ENCODE data around the gene CCDC149.

Gene CCDC149

DNA sequence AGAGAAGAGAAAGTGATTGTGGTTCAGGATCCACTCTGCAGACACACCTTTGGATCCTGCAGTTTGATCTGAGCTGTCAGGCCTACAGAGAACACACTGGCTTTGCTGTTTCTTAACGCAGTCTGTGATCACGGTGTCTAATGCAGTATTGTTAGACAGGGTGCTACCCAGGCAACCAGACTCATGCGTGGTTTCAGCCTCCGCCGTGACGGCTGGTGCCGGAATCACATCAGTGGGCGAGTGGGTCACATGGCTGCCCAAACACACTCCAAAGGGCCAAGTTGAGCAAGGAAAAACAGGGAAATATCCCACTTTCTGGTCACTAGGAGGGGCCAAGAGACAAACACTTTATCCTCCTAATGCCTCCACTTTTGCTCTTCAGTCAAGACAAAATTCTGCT, 27.5 kb downstream of the CCDC149 start:
- H3K36me3 ChIP-seq: peaks cover 4% of the 10 kb centered on the region; the same call in 1 of the 2 replicates
- H3K4me2 ChIP-seq: no peak overlapping the region
- H3K9ac ChIP-seq: no peak overlapping the region
- no peaks in the 10 kb centered on the region for H4K20me1 ChIP-seq
- no peak overlapping the region for H3K27ac ChIP-seq
- no peaks in the 10 kb centered on the region for H3K9me3 ChIP-seq
- TF ChIP-seq Cebpa-rat (IDR thresholded peaks at IDR 0.05): no peak
- no peaks in the 10 kb centered on the region for H3K27me3 ChIP-seq
- H3K4me3 ChIP-seq: no peak overlapping the region
- H3K4me1 ChIP-seq: no peaks in the 10 kb centered on the region

DNA sequence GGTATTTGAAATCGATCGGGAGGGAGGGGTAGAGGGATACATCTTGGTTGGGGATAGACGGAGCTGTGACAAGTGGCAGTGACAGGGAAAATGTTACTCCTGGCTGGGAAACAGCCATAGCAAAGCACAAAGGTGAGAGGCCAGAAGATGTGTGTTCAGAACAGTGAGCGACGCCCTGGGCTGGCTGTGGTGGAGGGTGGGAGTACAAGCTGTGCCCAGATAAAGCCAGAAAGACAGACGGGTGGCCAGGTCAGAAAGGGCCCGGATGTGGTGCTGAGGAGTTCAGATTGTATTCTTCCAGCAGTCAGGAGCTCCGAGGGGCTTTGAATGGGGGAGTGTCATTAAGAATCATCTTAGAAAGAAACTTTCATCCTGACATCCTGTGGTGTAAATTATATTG, 27.9 kb downstream of the CCDC149 start:
- H3K27ac ChIP-seq: no peak overlapping the region
- H3K36me3 ChIP-seq: peaks cover 4% of the 10 kb centered on the region; the same call in 1 of the 2 replicates
- no peak overlapping the region for H3K9ac ChIP-seq
- H3K4me2 ChIP-seq: no peak overlapping the region
- no peaks in the 10 kb centered on the region for H4K20me1 ChIP-seq
- H3K4me1 ChIP-seq: no peaks in the 10 kb centered on the region
- H3K4me3 ChIP-seq: no peak overlapping the region
- H3K27me3 ChIP-seq: no peaks in the 10 kb centered on the region
- no peaks in the 10 kb centered on the region for H3K9me3 ChIP-seq
- no peak for TF ChIP-seq Cebpa-rat (IDR thresholded peaks at IDR 0.05)

DNA sequence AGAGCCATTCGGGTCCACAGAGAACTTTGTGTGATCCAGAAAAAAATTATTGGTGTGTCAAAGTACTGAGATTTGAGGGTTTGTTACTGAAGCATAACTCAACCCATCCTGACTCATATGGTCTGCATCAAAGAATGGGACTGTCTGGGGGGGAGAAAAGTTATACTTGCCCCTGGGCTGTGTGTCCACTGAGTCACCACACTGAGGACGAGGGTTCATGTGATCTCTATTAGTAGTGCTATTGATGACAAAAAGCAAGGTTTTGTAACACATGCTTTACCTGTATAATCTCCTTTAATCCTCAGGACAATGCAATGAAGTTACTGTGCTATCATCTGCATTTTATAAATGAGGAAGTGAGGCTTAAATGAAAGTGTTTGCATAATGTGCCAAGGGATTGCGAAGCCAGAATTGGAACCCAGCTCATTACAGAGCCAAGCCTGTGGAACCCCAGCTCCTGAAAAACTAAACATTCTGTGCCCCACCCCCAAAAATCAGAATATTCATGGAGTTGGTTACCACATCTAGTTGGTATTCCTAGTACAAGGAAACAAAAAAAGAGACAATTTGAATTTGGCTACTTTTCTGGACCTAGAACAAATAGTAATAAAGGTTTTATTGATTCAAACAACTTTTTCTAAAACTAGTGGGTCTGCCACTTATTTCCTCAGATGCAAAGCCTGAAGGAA, 31.2 kb downstream of the CCDC149 start:
- H3K9me3 ChIP-seq: no peaks in the 10 kb centered on the region
- no peaks in the 10 kb centered on the region for H3K4me1 ChIP-seq
- TF ChIP-seq Cebpa-rat (IDR thresholded peaks at IDR 0.05): no peak
- no peak overlapping the region for H3K27ac ChIP-seq
- no peaks in the 10 kb centered on the region for H4K20me1 ChIP-seq
- H3K4me2 ChIP-seq: no peak overlapping the region
- no peaks in the 10 kb centered on the region; the same call in 1 of the 2 replicates for H3K36me3 ChIP-seq
- no peak overlapping the region for H3K9ac ChIP-seq
- no peak overlapping the region for H3K4me3 ChIP-seq
- no peaks in the 10 kb centered on the region for H3K27me3 ChIP-seq

DNA sequence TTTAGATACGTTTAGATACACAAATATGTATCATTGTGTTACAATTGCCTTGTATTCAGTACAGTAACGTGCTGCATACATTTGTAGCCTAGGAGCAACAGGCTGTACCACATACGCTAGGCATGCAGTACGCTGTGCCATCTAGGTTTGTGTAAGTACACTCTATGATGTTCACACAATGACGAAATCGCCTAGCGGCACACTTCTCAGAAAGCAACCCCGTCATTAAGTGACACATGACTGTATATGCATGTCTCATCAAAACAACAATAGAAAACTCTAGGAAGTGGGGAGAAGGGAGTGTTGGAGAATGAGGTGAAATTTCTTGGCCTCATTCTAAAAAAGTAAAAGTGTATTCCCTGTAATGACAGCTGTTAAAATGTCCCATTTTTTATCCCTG, 32.7 kb downstream of the CCDC149 start:
- Histone ChIP-seq H3K4me1 (no peaks in the 10 kb centered on the region), H3K9me3 (no peaks in the 10 kb centered on the region), H4K20me1 (no peaks in the 10 kb centered on the region), H3K4me2 (no peak overlapping the region), H3K27me3 (no peaks in the 10 kb centered on the region), H3K27ac (no peak overlapping the region), H3K36me3 (no peaks in the 10 kb centered on the region; the same call in 1 of the 2 replicates), H3K4me3 (no peak overlapping the region), H3K9ac (no peak overlapping the region)
- no peak for TF ChIP-seq Cebpa-rat (IDR thresholded peaks at IDR 0.05)

DNA sequence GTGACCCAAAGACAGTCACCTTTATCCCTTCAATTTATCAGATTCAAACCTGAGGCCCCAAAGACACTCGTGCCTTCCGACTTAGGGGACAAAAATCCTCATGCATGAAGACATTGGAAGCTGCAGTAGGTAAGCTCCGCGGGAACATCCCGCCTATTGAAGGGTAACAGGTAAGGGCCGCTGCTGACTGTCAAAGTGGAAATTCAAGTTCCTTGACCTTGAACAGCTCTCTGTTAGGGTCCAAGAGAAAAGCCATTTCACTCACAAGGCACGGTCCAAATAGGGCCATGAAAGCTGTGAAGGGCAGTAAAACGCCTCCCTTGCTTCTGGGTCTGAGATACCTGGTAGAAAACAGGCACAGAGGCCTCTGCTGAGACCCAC, 34.2 kb downstream of the CCDC149 start:
- no peak overlapping the region for H3K9ac ChIP-seq
- no peaks in the 10 kb centered on the region for H3K9me3 ChIP-seq
- no peak overlapping the region for H3K4me3 ChIP-seq
- no peaks in the 10 kb centered on the region for H3K36me3 ChIP-seq
- H3K27me3 ChIP-seq: no peaks in the 10 kb centered on the region
- TF ChIP-seq Cebpa-rat (IDR thresholded peaks at IDR 0.05): no peak
- no peaks in the 10 kb centered on the region for H3K4me1 ChIP-seq
- H4K20me1 ChIP-seq: no peaks in the 10 kb centered on the region
- no peak overlapping the region for H3K4me2 ChIP-seq
- no peak overlapping the region for H3K27ac ChIP-seq

DNA sequence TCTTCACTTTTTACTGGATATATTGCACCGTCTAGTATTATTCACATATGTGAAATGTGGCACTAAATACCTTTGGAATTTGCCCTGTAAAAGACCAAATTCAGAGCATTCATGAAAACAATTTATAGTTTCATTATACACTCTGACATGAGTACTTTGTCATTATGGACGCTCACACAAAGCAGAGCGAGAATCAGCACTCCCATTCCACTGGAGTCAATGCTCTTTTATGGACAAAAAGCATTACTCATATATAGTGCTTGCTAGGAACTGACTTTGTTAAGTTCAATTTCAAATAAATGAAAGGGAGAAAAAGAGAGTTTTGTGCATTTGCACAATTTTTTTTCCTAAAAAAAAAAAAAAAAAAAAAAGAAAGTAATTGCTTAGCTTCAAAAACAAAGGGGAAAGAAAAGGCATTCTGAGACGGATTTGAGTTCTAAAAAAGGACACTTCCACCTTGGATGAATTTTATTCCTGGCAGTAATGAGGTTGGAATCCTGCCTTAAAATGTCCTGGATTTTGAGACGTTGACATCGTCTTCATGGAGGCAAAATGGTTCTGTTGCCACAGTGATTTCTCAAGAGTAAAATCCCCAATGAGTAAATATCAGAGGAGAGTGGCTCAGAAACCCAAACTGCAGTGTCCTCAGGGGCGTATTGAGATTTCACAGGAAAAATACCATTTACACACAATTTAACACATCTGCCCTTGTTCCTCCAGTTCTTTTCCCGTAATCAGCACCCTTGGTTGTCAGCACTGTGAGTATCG, 34.8 kb downstream of the CCDC149 start:
- TF ChIP-seq Cebpa-rat (IDR thresholded peaks at IDR 0.05): no peak
- Histone ChIP-seq H3K36me3 (peaks cover 4% of the 10 kb centered on the region), H3K4me2 (no peak overlapping the region), H3K9me3 (no peaks in the 10 kb centered on the region), H4K20me1 (no peaks in the 10 kb centered on the region), H3K9ac (no peak overlapping the region), H3K27ac (no peak overlapping the region), H3K4me1 (no peaks in the 10 kb centered on the region), H3K4me3 (no peak overlapping the region), H3K27me3 (no peaks in the 10 kb centered on the region)

DNA sequence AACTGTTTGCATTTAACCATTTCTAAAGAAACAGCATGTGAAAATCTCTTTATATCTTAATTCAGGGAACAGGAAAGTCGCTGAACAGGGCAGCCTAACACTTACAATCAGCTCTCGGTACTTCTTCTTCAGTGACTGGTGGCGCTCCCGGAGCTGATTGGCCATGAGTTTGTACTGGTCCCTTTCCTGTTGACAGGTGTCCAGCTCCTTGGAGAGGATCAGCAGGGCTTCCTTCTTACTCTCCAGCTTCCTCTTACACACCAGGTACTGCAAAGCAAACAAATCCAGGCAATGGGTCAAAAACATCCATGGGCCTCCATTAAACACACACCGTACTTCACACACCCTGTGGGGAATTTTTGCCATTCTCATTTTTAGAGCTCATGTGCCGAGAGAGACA, 36.4 kb downstream of the CCDC149 start:
- Histone ChIP-seq H3K9ac (no peak overlapping the region), H3K4me2 (no peak overlapping the region), H3K36me3 (peaks cover 15% of the 10 kb centered on the region), H4K20me1 (no peaks in the 10 kb centered on the region), H3K4me1 (peaks cover 3% of the 10 kb centered on the region), H3K27ac (no peak overlapping the region), H3K9me3 (no peaks in the 10 kb centered on the region), H3K27me3 (no peaks in the 10 kb centered on the region), H3K4me3 (no peak overlapping the region)
- TF ChIP-seq Cebpa-rat (IDR thresholded peaks at IDR 0.05): no peak

DNA sequence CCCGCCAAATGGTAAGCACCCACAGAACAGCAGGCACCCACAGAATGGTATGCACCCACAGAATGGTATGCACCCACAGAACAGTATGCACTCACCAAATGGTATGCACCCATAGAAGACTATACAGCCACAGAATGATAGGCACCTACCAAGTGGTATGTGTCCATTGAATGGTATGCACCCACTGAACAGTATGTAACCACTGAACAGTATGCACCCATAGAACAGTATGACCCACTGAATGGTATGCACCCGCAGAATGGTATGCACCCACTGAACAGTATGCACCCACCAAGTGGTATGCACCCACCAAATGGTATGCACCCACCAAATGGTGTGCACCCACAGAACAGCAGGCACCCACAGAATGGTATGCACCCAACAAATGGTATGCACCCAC, 40.1 kb downstream of the CCDC149 start:
- peaks cover 21% of the 10 kb centered on the region for H3K36me3 ChIP-seq
- no peak for TF ChIP-seq Cebpa-rat (IDR thresholded peaks at IDR 0.05)
- no peaks in the 10 kb centered on the region for H3K9me3 ChIP-seq
- no peak overlapping the region for H3K27ac ChIP-seq
- peaks cover 40% of the 10 kb centered on the region for H3K4me1 ChIP-seq
- no peak overlapping the region for H3K9ac ChIP-seq
- H3K4me3 ChIP-seq: no peak overlapping the region
- H3K27me3 ChIP-seq: no peaks in the 10 kb centered on the region
- no peaks in the 10 kb centered on the region for H4K20me1 ChIP-seq
- no peak overlapping the region for H3K4me2 ChIP-seq

DNA sequence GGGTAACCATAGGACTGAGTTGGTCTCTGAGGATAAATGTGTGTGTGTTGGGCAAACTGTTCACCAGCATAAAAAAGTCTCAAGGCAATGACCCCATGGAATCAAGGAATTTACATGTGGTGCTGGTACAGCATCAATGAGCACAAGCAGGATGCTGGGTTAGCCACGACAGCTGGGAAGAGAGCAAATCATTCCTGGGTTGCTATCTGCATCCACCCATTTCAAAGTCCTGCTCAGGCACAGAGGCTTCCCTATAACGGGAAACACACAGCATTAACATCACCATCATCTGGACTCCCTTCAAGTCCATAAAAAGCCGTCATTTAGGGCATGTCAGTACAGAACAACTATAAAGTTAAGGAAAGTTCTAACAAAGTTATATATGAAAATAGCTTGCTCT, 41.6 kb downstream of the CCDC149 start:
- peaks cover 41% of the 10 kb centered on the region for H3K4me1 ChIP-seq
- H3K9ac ChIP-seq: no peak overlapping the region
- peak overlapping the region; percentile 79 for H3K4me2 ChIP-seq
- no peaks in the 10 kb centered on the region for H3K27me3 ChIP-seq
- H3K36me3 ChIP-seq: peaks cover 30% of the 10 kb centered on the region
- TF ChIP-seq Cebpa-rat (IDR thresholded peaks at IDR 0.05): no peak
- no peaks in the 10 kb centered on the region for H4K20me1 ChIP-seq
- H3K4me3 ChIP-seq: no peak overlapping the region
- H3K9me3 ChIP-seq: peaks cover 14% of the 10 kb centered on the region; the same call in 1 of the 2 replicates
- no peak overlapping the region for H3K27ac ChIP-seq

DNA sequence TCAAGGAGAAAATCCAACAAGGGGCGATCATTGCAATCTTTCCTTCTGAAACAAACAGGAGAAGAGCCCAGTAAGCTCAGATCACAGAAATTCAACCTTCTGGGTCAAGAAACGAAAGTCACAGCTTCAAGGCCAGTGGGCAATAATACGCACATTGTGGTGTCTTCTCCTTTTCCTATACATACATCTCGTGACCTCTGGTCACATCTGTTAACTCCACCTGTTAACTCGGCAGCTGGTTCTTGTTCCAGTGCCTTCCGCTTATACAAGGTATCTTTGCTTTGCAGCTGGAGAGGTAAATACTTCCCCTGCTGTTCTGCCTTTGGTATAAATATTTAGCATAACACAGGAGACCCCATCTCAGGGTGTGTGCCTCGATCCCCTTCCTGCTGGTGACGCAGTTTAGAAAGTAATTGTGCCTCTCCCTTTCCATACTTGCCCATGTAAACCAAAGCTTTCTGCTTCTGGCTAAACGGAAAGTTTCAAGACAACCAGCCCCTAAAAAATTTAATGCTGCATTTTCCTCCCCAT, 45.0 kb downstream of the CCDC149 start:
- no peak overlapping the region for H3K9ac ChIP-seq
- no peaks in the 10 kb centered on the region for H3K27me3 ChIP-seq
- H3K9me3 ChIP-seq: peaks cover 47% of the 10 kb centered on the region
- peak overlapping the region; percentile 79; the same call in 1 of the 2 replicates for H3K27ac ChIP-seq
- H4K20me1 ChIP-seq: no peaks in the 10 kb centered on the region
- no peak for TF ChIP-seq Cebpa-rat (IDR thresholded peaks at IDR 0.05)
- peaks cover 56% of the 10 kb centered on the region for H3K36me3 ChIP-seq
- no peak overlapping the region for H3K4me3 ChIP-seq
- H3K4me2 ChIP-seq: peak overlapping the region; percentile 16; the same call in 1 of the 2 replicates
- peaks cover 41% of the 10 kb centered on the region for H3K4me1 ChIP-seq

All from BLaER1 (cell line).